A549 (cell line): Measurements from ENCODE around the gene SH3PXD2A. TPM values are rescaled to one million over a fixed set of nuclear protein-coding genes. Genes with fewer than 3 reads are reported as not detected.

Experiments used
- ATAC-seq, 2 experiments: fragments of 200-7000 bp in 1 of 2; fragments of >200 bp in 1 of 2; cut with Nextera tagmentation in 1 of 2; cut with Tn5 transposase in 1 of 2; 3 replicates each; pipeline versions ENCODE4 v1.8.0 to v1.9.1; 2018 to 2020; ENCODE audit warnings: mild to moderate bottlenecking in 1 of 2, moderate library complexity in 1 of 2
- CTCF ChIA-PET: fragments of 300-600 bp; sonication (Branson Sonifier 250); formaldehyde crosslinking; extraction: SDS; loops from one replicate; lab custom pipeline; 2021; ENCODE audit warnings: antibody characterized with exemption, inconsistent platforms; lab: Yijun Ruan, JAX
- POLR2A ChIA-PET: fragments of 350-600 bp; formaldehyde crosslinking; extraction: SDS; loops from one replicate; lab custom pipeline; 2021; ENCODE audit warnings: antibody characterized with exemption, inconsistent platforms; lab: Yijun Ruan, JAX
- DNase-seq, 2 experiments: peaks; one replicate each; pipeline versions ENCODE4 v3.0.0 to v3.0.0-alpha.2; 2011 to 2016; ENCODE audit warnings: low read depth in 1 of 2, low spot score in 1 of 2
- FAIRE-seq: peaks from 2 replicates; lab custom pipeline; 2011; peaks lifted over from hg19 to GRCh38; lab: Jason Lieb, UNC
- H3K27ac ChIP-seq, 2 experiments: fragments of >200 bp; sonication (Bioruptor Twin); formaldehyde crosslinking; 3 replicates each; pipeline ENCODE4 v1.5.1; 2016 to 2017
- H3K4me1 ChIP-seq: fragments of >200 bp; sonication (Bioruptor Twin); formaldehyde crosslinking; 3 replicates; pipeline ENCODE4 v1.6.1; 2016
- H3K4me2 ChIP-seq: fragments of >200 bp; sonication (Bioruptor Twin); formaldehyde crosslinking; 3 replicates; pipeline ENCODE4 v1.6.1; 2016
- H3K4me3 ChIP-seq: fragments of >200 bp; sonication (Bioruptor Twin); formaldehyde crosslinking; 3 replicates; pipeline ENCODE4 v1.5.1; 2016
- H3K9me3 ChIP-seq: fragments of >200 bp; sonication (Bioruptor Twin); formaldehyde crosslinking; 3 replicates; pipeline ENCODE4 v1.6.1; 2016
- CBX8 ChIP-seq: fragments of 200-600 bp; sonication (generic); IDR thresholded peaks from 2 replicates; pipeline ENCODE4 v1.6.1; 2016
- CEBPB ChIP-seq, 2 experiments: fragments of >200 bp in 1 of 2; sonication (Bioruptor Twin) in 1 of 2; formaldehyde crosslinking in 1 of 2; IDR thresholded peaks; 2 replicates each; pipeline ENCODE4 v1.6.1; 2012 to 2016
- CHD4 ChIP-seq: fragments of 200-600 bp; sonication (generic); IDR thresholded peaks from 2 replicates; pipeline ENCODE4 v1.6.1; 2016; ENCODE audit warnings: antibody characterized with exemption, mild to moderate bottlenecking, borderline replicate concordance
- EP300 ChIP-seq, 2 experiments: fragments of >200 bp; sonication (Bioruptor Twin); formaldehyde crosslinking; IDR thresholded peaks; 2 replicates in 1 of 2; 3 replicates in 1 of 2; pipeline ENCODE4 v1.6.1; 2016 to 2017
- FOXS1 ChIP-seq: fragments of 250-450 bp; sonication (Bioruptor Pico); IDR thresholded peaks from 2 replicates; pipeline ENCODE4 v1.5.0; 2020; ENCODE audit warnings: mild to moderate bottlenecking, moderate library complexity
- HDAC2 ChIP-seq: fragments of 200-600 bp; sonication (generic); IDR thresholded peaks from 2 replicates; pipeline ENCODE4 v1.6.1; 2016
- HOXA7 ChIP-seq: fragments of 250-450 bp; sonication (Bioruptor Pico); IDR thresholded peaks from 2 replicates; pipeline ENCODE4 v1.5.0; 2020; ENCODE audit warnings: mild to moderate bottlenecking, moderate library complexity
- HOXB13 ChIP-seq: fragments of 250-450 bp; sonication (Bioruptor Pico); IDR thresholded peaks from 2 replicates; pipeline ENCODE4 v1.5.0; 2020; ENCODE audit warnings: low read depth, mild to moderate bottlenecking, moderate library complexity
- MAZ ChIP-seq: fragments of 150-350 bp; IDR thresholded peaks from 2 replicates; pipeline ENCODE4 v1.6.1; 2014; ENCODE audit warnings: antibody characterized with exemption, low read depth, low read length, borderline replicate concordance
- NFE2L2 ChIP-seq: fragments of 150-350 bp; conservative IDR thresholded peaks from 2 replicates; pipeline ENCODE4 v1.6.1; 2014; ENCODE audit warnings: low read length
- NPAS2 ChIP-seq: fragments of 250-450 bp; sonication (Bioruptor Pico); IDR thresholded peaks from 2 replicates; pipeline ENCODE4 v1.8.0; 2022; ENCODE audit warnings: mild to moderate bottlenecking, moderate library complexity, borderline replicate concordance
- RAD21 ChIP-seq, 2 experiments: fragments of >200 bp in 1 of 2; sonication (Bioruptor Twin) in 1 of 2; formaldehyde crosslinking in 1 of 2; IDR thresholded peaks in 1 of 2; conservative IDR thresholded peaks in 1 of 2; 2 replicates in 1 of 2; 3 replicates in 1 of 2; pipeline ENCODE4 v1.6.1; 2012 to 2018; ENCODE audit warnings: inconsistent platforms in 1 of 2
- SREBF2 ChIP-seq: fragments of 450-650 bp; IDR thresholded peaks from 2 replicates; pipeline ENCODE4 v1.6.1; 2014; ENCODE audit warnings: mild to moderate bottlenecking, moderate library complexity
- TFCP2L1 ChIP-seq: fragments of 250-450 bp; sonication (Bioruptor Pico); IDR thresholded peaks from 2 replicates; pipeline ENCODE4 v1.5.0; 2021; ENCODE audit warnings: mild to moderate bottlenecking
- ZC3H11A ChIP-seq: fragments of 450-650 bp; IDR thresholded peaks from 2 replicates; pipeline ENCODE4 v1.6.1; 2014; ENCODE audit warnings: antibody characterized with exemption, mild to moderate bottlenecking
- ZFP36 ChIP-seq: fragments of 450-650 bp; IDR thresholded peaks from 2 replicates; pipeline ENCODE4 v1.6.1; 2014; ENCODE audit warnings: borderline replicate concordance; ENCODE audit not compliant: partially characterized antibody
- WGBS: methylation state at CpG from one replicate; pipeline ENCODE4 v1.1.6; 2017; ENCODE audit errors: missing lambda C conversion rate; 5-methylcytosine and 5-hydroxymethylcytosine counted together
- polyA plus RNA-seq, 4 experiments: library from polyadenylated mRNA; depleted of rRNA in 3 of 4; stranded (reverse); fragments of >200 nt; fragmentation: RNase III in 1 of 4; extraction: RNeasy Plus Mini Kit Qiagen cat#74134 plus additional on column Dnase treatment in 1 of 4; gene quantifications; 2 replicates in 3 of 4; 3 replicates in 1 of 4; pipeline ENCODE4 v1.2.3, GENCODE V29; 2011 to 2017
- TF ChIP-seq, protein P1 (sequence below): IDR thresholded peaks from 2 replicates; pipeline ENCODE4 v1.6.1; 2012

The SH3PXD2A gene
- polyA plus RNA-seq, 2 of the 4 experiments (the other 2 are of a cell fraction), result 2.4 to 3.9 TPM

DNA sequence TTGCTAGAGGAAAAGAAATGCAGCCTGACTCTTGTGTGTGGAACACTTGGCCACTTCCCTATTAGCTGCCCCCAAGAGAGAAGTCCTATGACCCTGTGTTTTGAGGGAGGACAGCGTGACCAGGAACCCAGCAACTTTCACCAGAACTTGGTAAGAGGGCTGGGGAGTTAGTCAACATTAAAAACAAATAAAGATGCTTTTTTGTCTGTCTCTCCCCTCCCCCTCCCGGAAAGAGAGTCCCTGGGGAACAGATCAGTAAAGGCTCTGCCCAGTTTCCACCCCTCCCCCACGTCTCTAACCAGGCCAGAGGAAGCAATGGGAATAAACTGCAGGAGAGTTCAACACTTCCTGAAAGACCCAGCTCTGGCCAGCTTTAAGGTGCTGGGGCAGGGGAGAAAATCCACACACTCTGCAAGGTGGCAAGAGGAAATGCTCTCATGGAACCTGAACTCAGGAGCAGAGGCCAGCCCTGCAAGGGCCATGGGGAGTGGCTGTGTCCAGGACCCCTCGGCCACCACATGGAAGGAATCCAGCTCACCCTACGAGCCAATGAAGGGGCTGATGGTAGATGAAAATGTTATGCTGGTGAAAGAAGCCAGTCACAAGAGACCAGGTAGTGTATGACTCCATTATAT lies 21.5 kb downstream of the SH3PXD2A start:
- H3K9me3 ChIP-seq, result 0 out of 3 replicates have a peak, but pooled peaks cover 4% of the 10 kb centered on the region
- TF ChIP-seq RAD21 (conservative IDR thresholded peaks at IDR 0.05 in 1 of 2, IDR thresholded peaks at IDR 0.05 in 1 of 2) (peak in 1 of 2 experiments; percentile 28; a peak in 1 of 5 replicates), NFE2L2 (no peak), HDAC2 (no peak)
- TF ChIP-seq, protein P1, sequence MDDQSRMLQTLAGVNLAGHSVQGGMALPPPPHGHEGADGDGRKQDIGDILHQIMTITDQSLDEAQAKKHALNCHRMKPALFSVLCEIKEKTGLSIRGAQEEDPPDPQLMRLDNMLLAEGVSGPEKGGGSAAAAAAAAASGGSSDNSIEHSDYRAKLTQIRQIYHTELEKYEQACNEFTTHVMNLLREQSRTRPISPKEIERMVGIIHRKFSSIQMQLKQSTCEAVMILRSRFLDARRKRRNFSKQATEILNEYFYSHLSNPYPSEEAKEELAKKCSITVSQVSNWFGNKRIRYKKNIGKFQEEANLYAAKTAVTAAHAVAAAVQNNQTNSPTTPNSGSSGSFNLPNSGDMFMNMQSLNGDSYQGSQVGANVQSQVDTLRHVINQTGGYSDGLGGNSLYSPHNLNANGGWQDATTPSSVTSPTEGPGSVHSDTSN, result no peak
- TF ChIP-seq, all 56 proteins: peak for 1
- H3K4me1 ChIP-seq, result peaks cover 35% of the 10 kb centered on the region
- H3K27ac ChIP-seq, result peak overlapping the region; percentile 72 to 81
- FAIRE-seq (no peak), ATAC-seq (peak; percentile 51 to 78; a peak in 4 of 6 replicates), DNase-seq (peak; percentile 29 to 76)
- CTCF ChIA-PET, result interaction anchor here (1.0 to 3.0 kb wide), 5 partner anchors 9 to 121 kb away, joined by 3 to 12 read pairs (median 4); no protein-coding TSS in a partner anchor
- WGBS, result 24% methylated on average over 5 of the region's 5 CpGs
- peak overlapping the region; percentile 75 for H3K4me2 ChIP-seq
- POLR2A ChIA-PET, result interaction anchor here (1.0 kb wide), 1 partner anchor 75 kb away, joined by 3 read pairs; no protein-coding TSS in a partner anchor
- H3K4me3 ChIP-seq, result 0 out of 3 replicates have a peak overlapping the region, but pooled peaks have one; percentile 8

DNA sequence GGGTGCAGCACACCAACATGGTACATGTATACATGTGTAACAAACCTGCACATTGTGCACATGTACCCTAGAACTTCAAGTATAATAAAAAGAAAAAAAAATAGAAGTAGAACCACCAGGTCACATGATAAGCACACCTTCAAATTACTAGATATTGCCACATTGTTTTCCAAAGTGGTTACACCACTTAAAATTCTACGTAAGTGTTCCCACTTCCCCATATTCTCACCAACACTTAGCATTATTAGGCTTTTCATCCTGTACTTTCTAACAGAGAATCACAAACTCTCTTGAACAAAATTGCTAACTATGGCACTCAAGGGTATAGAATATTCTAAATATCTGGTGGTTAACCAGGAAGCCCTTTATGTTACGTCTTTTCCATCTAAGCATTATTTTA lies 22.6 kb downstream of the SH3PXD2A start:
- CTCF ChIA-PET, result interaction anchor here (1.0 to 3.0 kb wide), 3 partner anchors 10 to 120 kb away, joined by 4 to 12 read pairs (median 5); no protein-coding TSS in a partner anchor
- peaks cover 42% of the 10 kb centered on the region for H3K4me1 ChIP-seq

DNA sequence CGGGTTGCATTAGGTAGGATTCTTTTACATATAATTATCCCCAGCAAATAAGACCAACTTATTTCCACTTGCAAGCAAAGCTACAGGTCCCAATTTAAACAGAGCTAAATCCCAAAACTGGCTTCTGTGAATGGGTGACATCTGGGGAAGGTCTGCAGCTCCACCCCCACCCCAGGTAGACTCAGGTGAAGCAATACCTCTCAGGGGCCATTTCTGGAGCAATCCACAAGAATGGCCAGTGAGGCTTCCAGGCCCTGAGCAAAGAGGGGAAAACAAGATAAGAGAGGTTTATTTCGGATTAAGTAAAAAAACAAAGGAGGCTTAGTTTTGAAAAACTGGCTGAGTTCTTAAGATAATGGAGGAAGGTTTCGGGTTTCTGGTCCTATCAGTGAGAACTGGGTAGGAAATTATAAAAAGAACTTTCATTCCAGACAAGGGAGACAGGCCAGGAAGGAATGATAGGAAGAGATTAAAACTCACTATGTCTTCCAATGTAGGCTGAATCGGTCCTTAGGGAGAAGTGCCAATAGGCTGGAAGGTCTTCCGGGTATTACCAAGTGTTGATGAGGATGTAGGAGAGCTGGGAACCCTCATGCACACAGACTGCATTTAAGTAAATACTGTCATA lies 25.4 kb downstream of the SH3PXD2A start:
- Histone ChIP-seq H3K27ac (no peak overlapping the region), H3K4me2 (no peak overlapping the region), H3K9me3 (0 out of 3 replicates have a peak, but pooled peaks cover 4% of the 10 kb centered on the region), H3K4me3 (no peak overlapping the region), H3K4me1 (peaks cover 31% of the 10 kb centered on the region)
- ChIA-PET CTCF (interaction anchor here (1.0 to 1.2 kb wide), 2 partner anchors 17 to 117 kb away, joined by 3 read pairs; no protein-coding TSS in a partner anchor), POLR2A (no interaction called here)
- no peak for DNase-seq
- TF ChIP-seq MAZ, result no peak
- TF ChIP-seq SREBF2, result no peak
- TF ChIP-seq CHD4, result no peak
- TF ChIP-seq TFCP2L1 (CRISPR knock-in tag), result no peak
- TF ChIP-seq CEBPB (IDR thresholded peaks at IDR 0.05), result no peak
- TF ChIP-seq HOXB13 (CRISPR knock-in tag), result no peak
- no peak for TF ChIP-seq NPAS2 (CRISPR knock-in tag)
- TF ChIP-seq HOXA7 (CRISPR knock-in tag), result no peak
- no peak for TF ChIP-seq EP300 (IDR thresholded peaks at IDR 0.05)
- WGBS, result 85% methylated on average over 5 of the region's 5 CpGs
- no peak for FAIRE-seq
- no peak for ATAC-seq

More for the DNA sequence above, 22.6 kb downstream of the SH3PXD2A start:
- DNase-seq, result no peak
- Histone ChIP-seq H3K9me3 (0 out of 3 replicates have a peak, but pooled peaks cover 4% of the 10 kb centered on the region), H3K4me3 (no peak overlapping the region), H3K4me2 (no peak overlapping the region), H3K27ac (peak overlapping the region in 1 of 2 experiments; percentile 81; a peak in 2 of 6 replicates)
- no peak for FAIRE-seq
- 94% methylated on average over 2 of the region's 2 CpGs for WGBS
- POLR2A ChIA-PET, result no interaction called here
- no peak for ATAC-seq
- no peak for TF ChIP-seq FOXS1 (CRISPR knock-in tag)
- TF ChIP-seq CBX8, result no peak
- no peak for TF ChIP-seq HOXB13 (CRISPR knock-in tag)
- TF ChIP-seq ZFP36, result no peak
- TF ChIP-seq ZC3H11A, result no peak
- TF ChIP-seq, protein P1, result no peak
